RWPE1 (cell line): Measurements from ENCODE around the gene KLHL2.

Experiments used
- CTCF ChIA-PET: fragments of 350-600 bp; sonication (Branson Sonifier 250); formaldehyde crosslinking; extraction: SDS; loops from one replicate; lab custom pipeline; 2021; lab: Yijun Ruan, JAX
- POLR2A ChIA-PET: fragments of 400-600 bp; formaldehyde crosslinking; extraction: SDS; loops from one replicate; lab custom pipeline; 2020; ENCODE audit warnings: antibody characterized with exemption; ENCODE audit not compliant: low non-redundant PET; lab: Yijun Ruan, JAX
- DNase-seq: peaks from one replicate; pipeline ENCODE4 v3.0.0; 2012; ENCODE audit warnings: low spot score
- H3K27ac ChIP-seq: fragments of 450-650 bp; 2 replicates; pipeline ENCODE4 v1.5.1; 2017
- CTCF ChIP-seq: fragments of 450-650 bp; conservative IDR thresholded peaks from 2 replicates; pipeline ENCODE4 v1.5.1; 2017; ENCODE audit warnings: low read depth, mild to moderate bottlenecking

The KLHL2 gene

DNA sequence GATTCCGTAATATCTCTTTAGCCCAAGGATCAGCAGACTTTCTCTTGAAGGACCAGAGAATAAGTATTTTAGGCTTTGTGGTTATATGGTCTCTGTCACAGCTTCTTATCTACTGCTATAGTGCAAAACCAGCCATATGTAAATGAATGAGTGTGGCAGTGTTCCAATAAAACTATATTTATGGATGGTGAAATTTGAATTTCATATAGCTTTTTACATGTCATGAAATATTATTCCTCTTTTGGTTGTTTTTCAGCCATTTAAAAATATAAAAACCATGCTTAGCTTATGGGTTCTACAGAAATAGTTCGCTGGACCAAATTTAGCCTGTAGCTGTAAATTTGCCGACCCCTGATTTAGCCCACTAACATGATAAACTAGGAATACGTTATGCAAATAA, 102.1 kb downstream of the KLHL2 start:
- ChIA-PET POLR2A (no interaction called here), CTCF (no interaction called here)
- DNase-seq, result no peak
- H3K27ac ChIP-seq, result no peak overlapping the region
- no peak for TF ChIP-seq CTCF

GRCh38 chr4:165312506-165312905, 105.1 kb downstream of the KLHL2 start:
- no peak overlapping the region for H3K27ac ChIP-seq
- ChIA-PET CTCF (no interaction called here), POLR2A (no interaction called here)
- no peak for TF ChIP-seq CTCF
- DNase-seq, result no peak

GRCh38 chr4:165319030-165319429, 111.7 kb downstream of the KLHL2 start:
- TF ChIP-seq CTCF, result no peak
- POLR2A ChIA-PET, result no interaction called here
- CTCF ChIA-PET, result no interaction called here
- no peak for DNase-seq
- H3K27ac ChIP-seq, result no peak overlapping the region

GRCh38 chr4:165319509-165319908, 112.1 kb downstream of the KLHL2 start:
- POLR2A ChIA-PET, result no interaction called here
- TF ChIP-seq CTCF, result no peak
- CTCF ChIA-PET, result no interaction called here
- no peak overlapping the region for H3K27ac ChIP-seq
- DNase-seq, result no peak

DNA sequence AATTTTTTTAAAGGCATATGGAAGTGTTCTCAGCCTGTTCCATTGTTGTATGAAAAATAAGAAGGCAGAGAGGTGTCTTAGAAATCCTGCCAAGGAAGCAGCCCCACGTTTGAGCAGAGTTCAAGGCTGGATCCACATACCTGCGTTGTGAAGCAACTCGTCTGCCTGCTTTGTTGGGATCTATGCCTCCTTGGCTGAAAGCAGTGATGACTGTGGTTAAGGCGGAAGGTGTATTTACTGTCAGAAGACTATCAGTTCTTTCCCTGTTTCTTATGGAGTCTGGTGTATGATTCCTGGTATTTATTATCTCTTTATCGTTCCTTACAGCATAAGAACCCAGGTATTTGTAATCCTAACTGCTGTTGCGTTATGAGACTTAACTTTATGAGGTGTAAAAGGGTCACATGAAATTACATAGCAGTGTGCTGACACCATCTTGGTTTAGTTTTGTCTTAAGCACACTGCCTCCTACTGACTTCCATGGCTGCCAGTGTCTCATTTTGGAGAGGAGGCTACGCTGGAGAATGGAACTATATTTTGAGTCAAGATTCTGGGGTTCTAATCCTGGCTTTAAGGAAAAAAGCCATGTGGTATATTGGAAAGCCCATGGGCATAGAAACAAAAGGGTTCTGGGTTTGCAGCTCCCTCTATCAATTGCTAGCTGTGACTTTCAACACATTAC, 117.0 kb downstream of the KLHL2 start:
- POLR2A ChIA-PET, result no interaction called here
- no peak for TF ChIP-seq CTCF

GRCh38 chr4:165324918-165325304, 117.5 kb downstream of the KLHL2 start:
- H3K27ac ChIP-seq, result peak overlapping the region; percentile 90; the same call in 1 of the 2 replicates
- no peak for DNase-seq
- ChIA-PET POLR2A (no interaction called here), CTCF (no interaction called here)
- TF ChIP-seq CTCF, result no peak

More for the DNA sequence above, 117.0 kb downstream of the KLHL2 start:
- H3K27ac ChIP-seq, result no peak overlapping the region
- DNase-seq, result no peak
- CTCF ChIA-PET, result no interaction called here
